Peyer's patch (tissue), 4 donors: ENCODE measurements around the gene ZBTB7C. TPM values are rescaled to one million over a fixed set of nuclear protein-coding genes. Genes with fewer than 3 reads are reported as not detected.

ENCODE experiments used
- DNase-seq, 3 donors: peaks; one replicate each; pipeline ENCODE4 v3.0.0-alpha.2; 2017 to 2019
- H3K27ac ChIP-seq, 4 donors: fragments of 200-600 bp; sonication (generic); one replicate each; pipeline ENCODE4 v1.5.1; 2016 to 2019
- H3K27me3 ChIP-seq, 2 donors: fragments of 200-600 bp; sonication (generic); one replicate each; pipeline ENCODE4 v1.5.1; 2019
- H3K36me3 ChIP-seq, 3 donors: fragments of 200-600 bp; sonication (generic); one replicate each; pipeline ENCODE4 v1.5.1; 2016 to 2019
- H3K4me1 ChIP-seq, 4 donors: fragments of 200-600 bp; sonication (generic); one replicate each; pipeline ENCODE4 v1.5.1; 2016 to 2019
- H3K4me3 ChIP-seq, 4 donors: fragments of 200-600 bp; sonication (generic); 1 replicate in 3 of 4; 2 replicates in 1 of 4; pipeline ENCODE4 v1.5.1; 2016 to 2019; ENCODE audit warnings: mild to moderate bottlenecking in 1 of 4
- H3K9me3 ChIP-seq, 4 donors: fragments of 200-600 bp; sonication (generic); one replicate each; pipeline ENCODE4 v1.5.1; 2016 to 2019; ENCODE audit warnings: mild to moderate bottlenecking in 1 of 4
- CTCF ChIP-seq, 6 experiments: fragments of 450-650 bp in 4 of 6; fragments of 200-600 bp in 2 of 6; sonication (generic) in 1 of 6; IDR thresholded peaks; one replicate each; pipeline ENCODE4 v1.5.1; 2017 to 2019; ENCODE audit warnings: antibody characterized with exemption in 6 of 6, mild to moderate bottlenecking in 3 of 6, moderate library complexity in 1 of 6
- POLR2A ChIP-seq, 2 donors: fragments of 450-650 bp; IDR thresholded peaks; one replicate each; pipeline ENCODE4 v1.5.1; 2017; ENCODE audit warnings: antibody characterized with exemption in 2 of 2, mild to moderate bottlenecking in 2 of 2, moderate library complexity in 2 of 2
- total RNA-seq, 4 donors: library from RNA; depleted of rRNA; stranded (reverse); fragments of >200 nt; gene quantifications; one replicate each; pipeline ENCODE4 v1.1.0, GENCODE V29; 2016

Gene ZBTB7C
- total RNA-seq, 4 donors from 2014 or later, result 10.5 to 15.7 (median 14.2) TPM

- no peaks in the 10 kb centered on the region for H3K36me3 ChIP-seq
- H3K4me3 ChIP-seq, result no peak overlapping the region
- no peak overlapping the region for H3K27ac ChIP-seq
- TF ChIP-seq POLR2A (IDR thresholded peaks at IDR 0.05) (no peak), CTCF (IDR thresholded peaks at IDR 0.05) (peak in 1 of 6 experiments; percentile 8)
- H3K4me1 ChIP-seq, result no peaks in the 10 kb centered on the region
- H3K9me3 ChIP-seq, result no peaks in the 10 kb centered on the region
- peak in 1 of 3 donors; percentile 17 for DNase-seq
- H3K27me3 ChIP-seq, result no peaks in the 10 kb centered on the region
These were observed 230.2 kb downstream of the ZBTB7C start for GRCh38 chr18:48179001-48179400.

GRCh38 chr18:48176909-48177308 is 232.3 kb downstream of the ZBTB7C start:
- Histone ChIP-seq H3K27me3 (no peaks in the 10 kb centered on the region), H3K36me3 (no peaks in the 10 kb centered on the region), H3K9me3 (no peaks in the 10 kb centered on the region), H3K4me3 (no peak overlapping the region), H3K4me1 (no peaks in the 10 kb centered on the region), H3K27ac (no peak overlapping the region)
- peak in 1 of 3 donors; percentile 24 for DNase-seq
- TF ChIP-seq CTCF (IDR thresholded peaks at IDR 0.05) (no peak), POLR2A (IDR thresholded peaks at IDR 0.05) (no peak)

- Histone ChIP-seq H3K27ac (no peak overlapping the region), H3K27me3 (no peaks in the 10 kb centered on the region), H3K9me3 (no peaks in the 10 kb centered on the region), H3K4me1 (peaks cover 0 to 7% (median 0%) of the 10 kb centered on the region in 4 donors), H3K36me3 (no peaks in the 10 kb centered on the region), H3K4me3 (no peak overlapping the region)
- TF ChIP-seq POLR2A (IDR thresholded peaks at IDR 0.05), result no peak
- no peak for TF ChIP-seq CTCF (IDR thresholded peaks at IDR 0.05)
- peak in 1 of 3 donors; percentile 77 for DNase-seq
These were observed 235.6 kb downstream of the ZBTB7C start for GRCh38 chr18:48173557-48173956.

GRCh38 chr18:48172226-48173006 is 236.8 kb downstream of the ZBTB7C start:
- Histone ChIP-seq H3K27me3 (no peaks in the 10 kb centered on the region), H3K9me3 (no peaks in the 10 kb centered on the region), H3K4me3 (no peak overlapping the region), H3K36me3 (no peaks in the 10 kb centered on the region), H3K27ac (no peak overlapping the region), H3K4me1 (peaks cover 0 to 16% (median under 1%) of the 10 kb centered on the region in 4 donors)
- TF ChIP-seq CTCF (IDR thresholded peaks at IDR 0.05) (no peak), POLR2A (IDR thresholded peaks at IDR 0.05) (no peak)
- DNase-seq, result peak in 1 of 3 donors; percentile 29

- no peak for TF ChIP-seq CTCF (IDR thresholded peaks at IDR 0.05)
- no peak for TF ChIP-seq POLR2A (IDR thresholded peaks at IDR 0.05)
- Histone ChIP-seq H3K9me3 (no peaks in the 10 kb centered on the region), H3K36me3 (no peaks in the 10 kb centered on the region), H3K4me3 (no peak overlapping the region), H3K4me1 (peaks cover 0 to 24% (median 4%) of the 10 kb centered on the region in 4 donors), H3K27ac (no peak overlapping the region), H3K27me3 (no peaks in the 10 kb centered on the region)
- peak in 1 of 3 donors; percentile 37 for DNase-seq
These were observed 237.5 kb downstream of the ZBTB7C start for GRCh38 chr18:48171490-48172188.
